Chondrocyte (in vitro differentiated cells): ENCODE results near the gene GTF2IRD1. TPM values are rescaled to one million over a fixed set of nuclear protein-coding genes. Genes with fewer than 3 reads are reported as not detected.

ENCODE experiments used
- DNase-seq: peaks from one replicate; pipeline ENCODE4 v3.0.0; 2021; ENCODE audit warnings: mixed read lengths, low spot score
- H3K27ac Mint-ChIP-seq: one replicate; pipeline ENCODE4 v1.8.0; 2021; ENCODE audit warnings: mild to moderate bottlenecking, moderate library complexity, mixed read lengths; ENCODE audit not compliant: unreplicated experiment
- H3K27me3 Mint-ChIP-seq: 2 replicates; pipeline ENCODE4 v1.8.0; 2021; ENCODE audit warnings: low read depth, mixed read lengths
- H3K36me3 Mint-ChIP-seq: 2 replicates; pipeline ENCODE4 v1.8.0; 2021; ENCODE audit warnings: low read depth, mixed read lengths
- H3K4me1 Mint-ChIP-seq: 2 replicates; pipeline ENCODE4 v1.8.0; 2021; ENCODE audit warnings: low read depth, mild to moderate bottlenecking, mixed read lengths
- H3K4me3 Mint-ChIP-seq: one replicate; pipeline ENCODE4 v1.8.0; 2021; ENCODE audit warnings: mild to moderate bottlenecking, moderate library complexity, mixed read lengths; ENCODE audit not compliant: unreplicated experiment
- H3K9me3 Mint-ChIP-seq: 2 replicates; pipeline ENCODE4 v1.8.0; 2021; ENCODE audit warnings: low read depth, mixed read lengths
- CTCF ChIP-seq: fragments of 200-600 bp; sonication (generic); IDR thresholded peaks from 2 replicates; pipeline ENCODE4 v1.5.0; 2021; ENCODE audit warnings: antibody characterized with exemption, mild to moderate bottlenecking, moderate library complexity
- total RNA-seq: library from RNA; stranded (reverse); gene quantifications from 3 replicates; pipeline ENCODE4 v1.2.1, GENCODE V29; 2021

The GTF2IRD1 gene
- total RNA-seq, 1 donor from 2014 or later = 48.5 TPM

- Mint-ChIP-seq H3K27ac (no peak overlapping the region), H3K36me3 (peaks cover 14% of the 10 kb centered on the region), H3K9me3 (no peaks in the 10 kb centered on the region), H3K4me1 (peaks cover 26% of the 10 kb centered on the region), H3K4me3 (no peak overlapping the region), H3K27me3 (no peaks in the 10 kb centered on the region)
- no peak for DNase-seq
- TF ChIP-seq CTCF = no peak
Observed at GRCh38 chr7:74590813-74591212, 137.1 kb downstream of the GTF2IRD1 start.

GRCh38 chr7:74598558-74598957, 144.9 kb downstream of the GTF2IRD1 start:
- no peaks in the 10 kb centered on the region for H3K9me3 Mint-ChIP-seq
- H3K27ac Mint-ChIP-seq = no peak overlapping the region
- H3K27me3 Mint-ChIP-seq = no peaks in the 10 kb centered on the region
- DNase-seq = no peak
- peaks cover 12% of the 10 kb centered on the region for H3K4me1 Mint-ChIP-seq
- H3K36me3 Mint-ChIP-seq = peaks cover 26% of the 10 kb centered on the region
- TF ChIP-seq CTCF = no peak
- H3K4me3 Mint-ChIP-seq = no peak overlapping the region

GRCh38 chr7:74599244-74599643, 145.5 kb downstream of the GTF2IRD1 start:
- no peak overlapping the region for H3K4me3 Mint-ChIP-seq
- TF ChIP-seq CTCF = no peak
- H3K27ac Mint-ChIP-seq = no peak overlapping the region
- no peaks in the 10 kb centered on the region for H3K9me3 Mint-ChIP-seq
- peaks cover 14% of the 10 kb centered on the region for H3K4me1 Mint-ChIP-seq
- H3K27me3 Mint-ChIP-seq = no peaks in the 10 kb centered on the region
- no peak for DNase-seq
- H3K36me3 Mint-ChIP-seq = peaks cover 23% of the 10 kb centered on the region

GRCh38 chr7:74604326-74605020, 150.8 kb downstream of the GTF2IRD1 start:
- Mint-ChIP-seq H3K27me3 (no peaks in the 10 kb centered on the region), H3K4me1 (peaks cover 24% of the 10 kb centered on the region), H3K4me3 (no peak overlapping the region), H3K27ac (no peak overlapping the region), H3K36me3 (peaks cover 2% of the 10 kb centered on the region), H3K9me3 (no peaks in the 10 kb centered on the region)
- no peak for TF ChIP-seq CTCF
- DNase-seq = no peak

- H3K27ac Mint-ChIP-seq = peak overlapping the region; percentile 20
- no peaks in the 10 kb centered on the region for H3K9me3 Mint-ChIP-seq
- DNase-seq = no peak
- H3K27me3 Mint-ChIP-seq = no peaks in the 10 kb centered on the region
- TF ChIP-seq CTCF = peak; percentile 51
- H3K4me1 Mint-ChIP-seq = peaks cover 28% of the 10 kb centered on the region
- peaks cover 2% of the 10 kb centered on the region for H3K36me3 Mint-ChIP-seq
- peak overlapping the region; percentile 56 for H3K4me3 Mint-ChIP-seq
Observed at GRCh38 chr7:74606101-74606908, 152.6 kb downstream of the GTF2IRD1 start.
